GM19025 (cell line): ENCODE measurements around the gene SPRED3.
"Not testable (repeated sequence)": the region's sequence is repeated elsewhere in the genome, so short reads cannot be mapped to it uniquely, and the experiment has no call there.

Experiments used
- ATAC-seq: cut with Tn5 transposase; IDR thresholded peaks from one replicate; pipeline ENCODE4 v1.9.1; 2021; ENCODE audit warnings: mild to moderate bottlenecking, low read depth, moderate library complexity; ENCODE audit not compliant: unreplicated experiment

SPRED3 gene

GRCh38 chr19:38388349-38389100 lies at the start of gene SPRED3:
SPRED3 (plus strand) TSS chr19:38388697; CDS start chr19:38390303, 1,606 bp downstream.
- no peak for ATAC-seq

- ATAC-seq: not testable (repeated sequence)
Observed at GRCh38 chr19:38339011-38339410, 49.5 kb upstream of the SPRED3 start.

- no peak for ATAC-seq
Observed at GRCh38 chr19:38340927-38341326, 47.6 kb upstream of the SPRED3 start.

- no peak for ATAC-seq
Observed at GRCh38 chr19:38346837-38347236, 41.7 kb upstream of the SPRED3 start.

GRCh38 chr19:38350883-38351282 lies 37.6 kb upstream of the SPRED3 start:
- ATAC-seq: no peak

GRCh38 chr19:38351865-38352395 lies 36.6 kb upstream of the SPRED3 start:
- ATAC-seq: no peak

- ATAC-seq: no peak
Observed at GRCh38 chr19:38352611-38353010, 35.9 kb upstream of the SPRED3 start.

- ATAC-seq: no peak
Observed at GRCh38 chr19:38355728-38356725, 32.5 kb upstream of the SPRED3 start.

GRCh38 chr19:38358071-38358470 lies 30.4 kb upstream of the SPRED3 start:
- no peak for ATAC-seq

GRCh38 chr19:38359242-38360021 lies 29.1 kb upstream of the SPRED3 start:
- no peak for ATAC-seq

GRCh38 chr19:38360351-38360750 lies 28.1 kb upstream of the SPRED3 start:
- no peak for ATAC-seq

- ATAC-seq: no peak
Observed at GRCh38 chr19:38360839-38361631, 27.5 kb upstream of the SPRED3 start.

GRCh38 chr19:38361633-38362075 lies 26.8 kb upstream of the SPRED3 start:
- ATAC-seq: no peak

- no peak for ATAC-seq
Observed at GRCh38 chr19:38362076-38362945, 26.2 kb upstream of the SPRED3 start.

GRCh38 chr19:38362946-38363688 lies 25.4 kb upstream of the SPRED3 start:
- not testable (repeated sequence) for ATAC-seq

GRCh38 chr19:38367041-38367440 lies 21.5 kb upstream of the SPRED3 start:
- no peak for ATAC-seq

- no peak for ATAC-seq
Observed at GRCh38 chr19:38369584-38369983, 18.9 kb upstream of the SPRED3 start.

- no peak for ATAC-seq
Observed at GRCh38 chr19:38370299-38370698, 18.2 kb upstream of the SPRED3 start.
